PFSK-1 (cell line): ENCODE measurements around the gene TUBB.

Source experiments
- FOXP2 ChIP-seq: optimal IDR thresholded peaks from 2 replicates; pipeline ENCODE3; 2011; ENCODE audit warnings: borderline replicate concordance, control low read depth, inconsistent platforms; ENCODE audit not compliant: insufficient read depth; ENCODE audit errors: extremely low read length, extremely low read depth
- POLR2AphosphoS5 ChIP-seq: IDR thresholded peaks from 2 replicates; pipeline ENCODE4 v1.6.1; 2012; ENCODE audit warnings: low read depth, mild to moderate bottlenecking, control low read depth, low read length, moderate library complexity
- SIN3A ChIP-seq: IDR thresholded peaks from 2 replicates; pipeline ENCODE4 v1.6.1; 2012; ENCODE audit warnings: mild to moderate bottlenecking, low read length, moderate library complexity, borderline replicate concordance; ENCODE audit not compliant: insufficient read depth
- TAF1 ChIP-seq: IDR thresholded peaks from 2 replicates; pipeline ENCODE4 v1.6.1; 2012; ENCODE audit warnings: low read length, control low read depth, borderline replicate concordance; ENCODE audit not compliant: insufficient read depth
- TF ChIP-seq, protein P1 (sequence below), 2 experiments: IDR thresholded peaks; 2 replicates each; pipeline versions ENCODE4 v1.6.1 to v1.8.0; 2011 to 2012; ENCODE audit warnings: low read depth in 2 of 2, low read length in 2 of 2, control low read depth in 1 of 2, inconsistent platforms in 1 of 2, mild to moderate bottlenecking in 1 of 2, moderate library complexity in 1 of 2; ENCODE audit not compliant: insufficient read depth in 1 of 2

TUBB gene

DNA sequence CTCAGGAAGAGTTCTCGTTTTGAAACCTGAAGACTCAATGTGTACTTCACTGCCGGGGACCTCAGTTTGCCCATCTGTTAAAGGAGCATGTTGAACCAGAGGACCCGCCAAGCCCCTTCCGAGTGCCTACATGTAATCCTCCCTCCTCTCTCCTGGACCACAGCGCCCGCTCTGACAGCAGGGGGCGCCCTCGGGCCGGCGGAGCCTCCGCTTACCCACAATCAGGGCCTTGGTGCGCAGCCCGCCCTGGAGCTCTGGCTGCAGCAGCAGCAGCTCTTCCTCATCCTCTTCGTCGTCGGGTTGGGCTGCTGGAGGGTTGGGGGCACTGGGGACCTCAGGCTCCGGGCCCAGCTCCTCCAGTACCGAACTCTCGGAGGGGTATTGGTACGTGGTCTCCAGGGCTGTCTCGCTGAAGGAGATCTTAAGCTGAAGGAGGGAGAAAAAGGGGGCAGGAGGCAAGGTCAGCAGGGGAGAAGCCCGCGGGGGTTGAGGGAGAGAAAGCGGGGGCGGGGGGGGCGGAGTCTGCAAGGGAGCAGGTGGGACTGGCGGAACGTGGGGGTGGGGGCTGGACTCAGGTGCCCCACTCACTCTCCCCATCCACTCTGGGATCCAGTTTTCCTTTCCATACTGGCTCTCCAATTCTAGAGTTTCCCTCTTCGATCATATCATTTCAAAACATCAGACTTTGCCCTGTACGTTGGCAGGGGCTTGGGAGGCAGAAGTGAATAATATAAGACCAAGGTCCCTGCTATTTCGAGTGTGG is 41.0 kb upstream of the TUBB start:
- no peak for TF ChIP-seq SIN3A

DNA sequence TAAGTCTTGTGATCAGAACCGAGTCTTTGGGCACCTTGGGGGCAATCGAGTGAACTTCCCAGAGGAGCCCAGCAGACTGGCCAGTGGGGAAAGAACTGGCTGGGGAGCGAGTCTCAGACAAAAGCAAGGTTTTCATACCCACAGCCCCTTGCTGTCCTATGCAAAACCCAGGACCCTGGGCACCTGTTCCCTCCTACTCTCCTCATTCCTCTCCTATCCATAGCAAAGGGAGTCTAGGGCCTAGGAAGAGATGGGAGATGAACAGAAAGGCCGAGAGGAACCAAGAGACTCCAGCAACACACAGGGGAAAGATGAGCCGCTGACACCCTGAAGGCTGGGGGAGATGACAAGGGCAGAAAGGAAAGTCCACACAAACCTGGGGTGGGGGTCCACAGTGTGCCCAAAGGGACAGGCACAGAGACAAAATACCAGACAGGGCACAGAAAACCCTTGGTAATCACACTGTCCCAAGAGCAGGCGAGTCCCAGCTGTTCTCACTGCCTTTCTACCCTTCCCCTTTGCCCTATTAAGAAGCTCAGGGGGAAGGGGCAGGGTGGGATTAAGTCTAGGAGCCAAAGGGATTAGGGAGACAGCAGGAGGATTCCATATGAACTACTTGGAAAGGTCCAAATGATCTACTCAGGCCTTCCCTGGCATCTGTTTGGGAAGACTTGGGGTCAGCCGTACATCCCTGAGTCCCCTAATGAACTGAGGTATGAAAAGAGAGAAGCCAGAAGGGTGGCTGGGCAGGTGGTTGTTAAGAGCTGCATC is 40.2 kb upstream of the TUBB start:
- TF ChIP-seq SIN3A = no peak
- no peak for TF ChIP-seq POLR2AphosphoS5
- TF ChIP-seq FOXP2 = no peak
- TF ChIP-seq TAF1 = no peak
- TF ChIP-seq, protein P1, sequence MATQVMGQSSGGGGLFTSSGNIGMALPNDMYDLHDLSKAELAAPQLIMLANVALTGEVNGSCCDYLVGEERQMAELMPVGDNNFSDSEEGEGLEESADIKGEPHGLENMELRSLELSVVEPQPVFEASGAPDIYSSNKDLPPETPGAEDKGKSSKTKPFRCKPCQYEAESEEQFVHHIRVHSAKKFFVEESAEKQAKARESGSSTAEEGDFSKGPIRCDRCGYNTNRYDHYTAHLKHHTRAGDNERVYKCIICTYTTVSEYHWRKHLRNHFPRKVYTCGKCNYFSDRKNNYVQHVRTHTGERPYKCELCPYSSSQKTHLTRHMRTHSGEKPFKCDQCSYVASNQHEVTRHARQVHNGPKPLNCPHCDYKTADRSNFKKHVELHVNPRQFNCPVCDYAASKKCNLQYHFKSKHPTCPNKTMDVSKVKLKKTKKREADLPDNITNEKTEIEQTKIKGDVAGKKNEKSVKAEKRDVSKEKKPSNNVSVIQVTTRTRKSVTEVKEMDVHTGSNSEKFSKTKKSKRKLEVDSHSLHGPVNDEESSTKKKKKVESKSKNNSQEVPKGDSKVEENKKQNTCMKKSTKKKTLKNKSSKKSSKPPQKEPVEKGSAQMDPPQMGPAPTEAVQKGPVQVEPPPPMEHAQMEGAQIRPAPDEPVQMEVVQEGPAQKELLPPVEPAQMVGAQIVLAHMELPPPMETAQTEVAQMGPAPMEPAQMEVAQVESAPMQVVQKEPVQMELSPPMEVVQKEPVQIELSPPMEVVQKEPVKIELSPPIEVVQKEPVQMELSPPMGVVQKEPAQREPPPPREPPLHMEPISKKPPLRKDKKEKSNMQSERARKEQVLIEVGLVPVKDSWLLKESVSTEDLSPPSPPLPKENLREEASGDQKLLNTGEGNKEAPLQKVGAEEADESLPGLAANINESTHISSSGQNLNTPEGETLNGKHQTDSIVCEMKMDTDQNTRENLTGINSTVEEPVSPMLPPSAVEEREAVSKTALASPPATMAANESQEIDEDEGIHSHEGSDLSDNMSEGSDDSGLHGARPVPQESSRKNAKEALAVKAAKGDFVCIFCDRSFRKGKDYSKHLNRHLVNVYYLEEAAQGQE (IDR thresholded peaks at IDR 0.05; ENCODE audit: insufficient read depth in 1 of 2, low read depth in 2 of 2, low read length in 2 of 2) = no peak

DNA sequence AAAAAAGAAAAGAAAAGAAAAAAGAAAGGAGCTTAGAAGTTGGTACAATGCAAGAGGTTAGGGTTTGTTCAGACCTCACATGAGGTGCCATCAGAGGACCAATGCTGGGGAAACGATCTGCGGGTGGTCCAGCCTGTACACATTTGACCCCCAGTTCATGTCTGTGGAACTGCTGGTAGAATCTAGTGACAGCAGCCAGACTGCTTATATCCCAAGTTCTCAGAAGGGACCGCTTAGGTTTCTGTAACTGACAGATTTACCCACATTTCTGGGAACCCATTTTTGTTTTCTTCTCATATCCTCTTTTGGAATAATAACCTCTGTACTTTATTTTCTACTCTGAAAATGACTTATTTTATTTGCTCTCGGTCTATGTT is 38.4 kb upstream of the TUBB start:
- TF ChIP-seq FOXP2 = no peak
- TF ChIP-seq SIN3A = no peak
- TF ChIP-seq, protein P1 (IDR thresholded peaks at IDR 0.05; ENCODE audit: insufficient read depth in 1 of 2, low read depth in 2 of 2, low read length in 2 of 2) = no peak
- no peak for TF ChIP-seq TAF1
- TF ChIP-seq POLR2AphosphoS5 = no peak

DNA sequence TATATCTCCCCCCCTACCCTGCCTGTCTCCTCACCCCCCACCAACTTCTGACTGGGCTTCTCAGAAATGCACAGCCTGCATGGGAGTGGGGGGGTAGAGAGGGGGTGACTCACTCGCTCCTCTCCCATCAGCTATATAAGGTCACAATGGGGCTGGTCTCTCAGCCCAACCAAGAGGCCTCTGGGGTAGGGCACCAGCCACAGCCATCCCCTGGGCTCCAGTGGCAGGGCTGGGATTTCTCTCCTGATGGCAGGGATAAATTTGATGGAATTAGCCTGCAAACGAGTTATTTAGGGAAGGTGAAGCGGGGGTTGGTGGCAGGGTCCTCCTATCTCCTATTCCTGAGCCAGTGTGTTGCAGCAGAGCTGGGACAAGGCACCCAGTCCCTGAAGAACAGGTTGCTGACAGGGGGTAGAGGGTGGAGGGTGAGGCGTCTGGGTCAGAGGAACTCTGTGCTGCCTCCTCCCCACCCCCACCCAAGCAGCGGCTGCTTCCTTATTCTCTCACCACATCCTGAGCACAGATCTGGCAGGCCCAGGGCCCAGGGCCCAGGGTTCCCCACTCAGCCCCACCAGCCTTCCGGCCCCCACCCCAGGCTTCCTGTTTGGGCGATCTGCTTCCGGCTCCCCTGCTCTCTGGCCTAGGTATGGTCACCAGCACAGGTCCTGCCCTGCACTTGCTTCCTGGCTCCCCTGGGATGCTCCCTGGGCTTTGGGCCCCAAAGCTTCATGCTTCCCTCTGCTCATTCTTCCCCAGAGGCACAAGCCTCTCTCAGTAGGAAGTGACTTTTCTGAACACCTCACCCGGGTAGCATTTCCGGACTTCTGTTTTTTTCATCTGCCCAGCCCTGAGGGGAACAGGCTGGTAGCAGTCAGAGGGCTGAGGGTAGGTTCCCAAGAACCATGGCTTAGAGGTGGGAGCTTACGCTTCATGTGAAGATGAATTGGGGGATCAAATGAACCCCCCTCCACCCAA is 37.7 kb upstream of the TUBB start:
- TF ChIP-seq SIN3A (no peak), POLR2AphosphoS5 (peak; percentile 59), TAF1 (0 out of 2 replicates have a peak, but pooled peaks have one; percentile 43)
- TF ChIP-seq, protein P1 (IDR thresholded peaks at IDR 0.05; ENCODE audit: insufficient read depth in 1 of 2, low read depth in 2 of 2, low read length in 2 of 2) = no peak

DNA sequence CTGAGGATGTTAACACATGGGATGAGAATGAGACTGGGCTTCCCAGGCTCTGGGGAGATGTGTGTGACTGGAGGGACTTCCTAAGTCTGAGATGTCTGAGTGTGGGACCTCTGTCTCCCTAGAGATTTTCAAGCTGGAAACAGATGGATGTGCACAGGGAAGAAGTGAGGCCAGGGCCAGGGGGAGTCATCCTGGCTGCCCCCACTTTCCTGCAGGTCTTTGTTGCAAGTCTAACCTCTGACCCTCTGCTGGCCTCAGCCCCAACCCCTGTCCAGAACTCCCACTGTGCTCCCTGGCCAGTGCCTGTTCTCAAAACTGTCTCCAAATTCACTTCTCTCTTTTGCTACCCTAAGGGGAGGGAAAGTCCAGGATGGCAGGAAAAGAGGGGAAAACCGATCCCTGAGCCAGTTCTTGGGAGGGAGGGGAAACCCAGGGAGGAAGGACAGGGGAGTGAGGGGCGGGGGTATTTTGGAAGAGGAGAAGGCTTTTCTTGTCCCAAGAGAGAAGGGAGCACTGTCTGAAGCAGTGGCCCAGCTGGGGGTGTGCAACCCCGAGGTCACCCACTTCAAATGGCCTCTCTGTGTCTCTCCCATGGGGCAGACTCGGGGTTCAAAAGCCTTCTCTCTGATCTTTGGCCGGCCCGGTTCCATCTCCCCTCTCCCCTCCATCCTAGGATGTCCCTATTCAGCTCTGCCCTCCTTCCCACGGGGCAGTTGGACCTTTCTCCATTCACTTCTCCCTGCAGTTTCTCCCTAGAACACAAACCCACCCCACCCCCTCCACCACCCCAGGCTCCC is 36.8 kb upstream of the TUBB start:
- TF ChIP-seq FOXP2 = no peak
- no peak for TF ChIP-seq TAF1
- TF ChIP-seq SIN3A = no peak
- TF ChIP-seq POLR2AphosphoS5 = no peak; the same call in 1 of the 2 replicates
- TF ChIP-seq, protein P1 (IDR thresholded peaks at IDR 0.05; ENCODE audit: insufficient read depth in 1 of 2, low read depth in 2 of 2, low read length in 2 of 2) = no peak
